ENCODE measurements around the gene EIF3I.

The EIF3I gene

GRCh38 chr1:32231843-32232432, 9.7 kb downstream of the EIF3I start:
- TF ChIP-seq CTCF (IDR thresholded peaks at IDR 0.05; ENCODE audit: insufficient read depth, low read depth, low read length, missing control alignments): no peak

GRCh38 chr1:32232558-32233304, 10.5 kb downstream of the EIF3I start:
- no peak for DNase-seq (ENCODE audit: low read depth)
- no peak for TF ChIP-seq CTCF (IDR thresholded peaks at IDR 0.05; ENCODE audit: insufficient read depth, low read depth, low read length, missing control alignments)
- no peak overlapping the region for H3K4me3 ChIP-seq (ENCODE audit: low read depth, low read length)

More at GRCh38 chr1:32231843-32232432, 9.7 kb downstream of the EIF3I start:
- H3K4me3 ChIP-seq (ENCODE audit: low read depth, low read length): no peak overlapping the region
- no peak for DNase-seq (ENCODE audit: low read depth)

DNA sequence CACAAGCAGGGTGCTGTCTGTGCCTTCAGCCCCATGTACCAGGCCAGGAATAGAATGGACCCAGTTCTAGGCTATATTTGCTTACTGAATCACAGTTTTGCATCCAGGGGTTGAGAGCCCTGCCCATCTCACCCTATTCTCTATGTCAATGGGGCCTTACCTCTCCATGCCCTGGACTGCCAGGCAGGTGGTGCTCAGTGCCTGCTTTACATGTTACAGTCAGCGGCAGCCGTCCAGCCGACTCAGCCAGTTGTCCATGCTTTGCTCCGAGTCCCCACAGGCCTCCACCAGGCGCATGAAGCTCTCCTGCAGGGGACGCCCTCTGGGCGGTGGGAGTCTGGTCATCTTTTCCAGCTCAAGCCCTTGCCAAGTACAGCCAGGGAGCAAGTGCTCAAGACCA, 12.6 kb downstream of the EIF3I start:
- H3K4me3 ChIP-seq (ENCODE audit: low read depth, low read length): no peak overlapping the region
- no peak for TF ChIP-seq CTCF (IDR thresholded peaks at IDR 0.05; ENCODE audit: insufficient read depth, low read depth, low read length, missing control alignments)
- DNase-seq (ENCODE audit: low read depth): no peak

DNA sequence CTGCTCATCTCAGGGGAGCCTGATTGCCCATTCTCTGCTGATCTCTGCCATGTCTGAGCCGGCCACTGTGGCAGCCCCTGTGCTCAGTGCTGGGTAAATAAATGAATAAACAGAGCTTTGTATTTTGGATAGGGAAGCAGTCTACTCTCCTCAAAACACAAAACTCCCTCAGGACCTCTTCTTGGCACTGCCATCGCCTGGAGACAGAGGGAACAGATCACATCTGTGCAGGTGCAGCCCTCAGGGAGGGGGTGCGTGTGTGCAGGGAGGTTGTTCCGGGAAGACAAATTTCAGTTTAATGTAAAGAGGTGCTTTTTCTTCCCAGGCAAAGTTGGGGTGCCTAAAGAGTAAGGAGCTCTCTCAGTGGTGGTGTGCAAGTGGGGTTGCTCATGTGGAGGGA, 17.1 kb downstream of the EIF3I start:
- H3K4me3 ChIP-seq (ENCODE audit: low read depth, low read length): no peak overlapping the region

DNA sequence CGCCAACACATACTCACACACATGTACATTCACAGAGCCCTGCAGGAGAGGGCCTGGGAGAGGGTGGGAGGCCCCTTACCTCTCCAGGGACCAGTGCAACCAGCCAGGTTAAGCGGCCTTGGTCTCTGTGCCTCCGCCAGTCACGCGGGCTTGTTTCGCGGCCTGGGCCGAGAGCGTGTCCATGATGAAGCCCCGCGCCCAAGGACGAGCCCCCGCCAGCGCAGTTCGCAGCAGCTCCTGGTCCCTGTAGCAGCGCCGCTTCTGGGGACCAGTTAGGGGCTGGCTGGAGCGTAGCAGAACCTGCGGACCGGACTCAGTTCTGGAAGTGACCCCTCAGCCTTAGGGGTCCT, 17.6 kb downstream of the EIF3I start:
- DNase-seq (ENCODE audit: low read depth): no peak
- no peak overlapping the region for H3K4me3 ChIP-seq (ENCODE audit: low read depth, low read length)
- no peak for TF ChIP-seq CTCF (IDR thresholded peaks at IDR 0.05; ENCODE audit: insufficient read depth, low read depth, low read length, missing control alignments)

More for the DNA sequence above, 17.1 kb downstream of the EIF3I start:
- DNase-seq (ENCODE audit: low read depth): no peak
- TF ChIP-seq CTCF (IDR thresholded peaks at IDR 0.05; ENCODE audit: insufficient read depth, low read depth, low read length, missing control alignments): no peak

- peak; percentile 11 for TF ChIP-seq CTCF (IDR thresholded peaks at IDR 0.05; ENCODE audit: insufficient read depth, low read depth, low read length, missing control alignments)
- peak; percentile 44 for DNase-seq (ENCODE audit: low read depth)
These were observed 18.1 kb downstream of the EIF3I start for GRCh38 chr1:32240140-32240951.

More at GRCh38 chr1:32240140-32240951, 18.1 kb downstream of the EIF3I start:
- peak overlapping the region; percentile 62 for H3K4me3 ChIP-seq (ENCODE audit: low read depth, low read length)

Measured in GM12865 (cell line).